ENCODE measurements around the gene TMEM140.

DNA sequence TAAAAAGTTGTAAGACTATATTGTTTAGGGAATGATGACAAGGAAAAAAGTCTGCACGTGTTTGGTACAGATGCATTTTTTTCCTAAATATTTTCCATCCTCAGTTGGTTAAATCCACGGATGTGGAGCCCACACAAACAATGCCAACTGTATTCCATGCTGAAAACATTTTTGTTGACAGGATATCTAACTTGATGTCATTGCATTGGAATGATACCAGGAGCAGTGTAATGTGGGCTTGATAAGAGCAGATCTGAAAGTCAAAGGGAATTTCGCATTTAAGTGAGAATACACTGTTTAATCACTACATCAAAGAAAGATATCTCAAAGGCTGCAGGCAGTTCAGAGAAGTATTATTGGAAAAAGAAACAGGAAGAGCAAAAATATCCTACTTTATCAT is 49.5 kb upstream of the TMEM140 start:
- TF ChIP-seq EZH2 (IDR thresholded peaks at IDR 0.05; ENCODE audit: insufficient read depth, poor library complexity, severe bottlenecking) (no peak), EZH2phosphoT487 (IDR thresholded peaks at IDR 0.05; ENCODE audit: insufficient read depth, low read depth) (no peak)

Measured in GM23248 (cell line).